HepG2 (cell line): ENCODE measurements around the gene AGXT. TPM values are rescaled to one million over a fixed set of nuclear protein-coding genes. Genes with fewer than 3 reads are reported as not detected.

Experiments used
- ATAC-seq: fragments of 200-7000 bp; cut with Tn5 transposase; 3 replicates; pipeline ENCODE4 v1.9.1; 2020; ENCODE audit warnings: mild to moderate bottlenecking, moderate library complexity
- BruUV-seq: library from RNA; stranded (reverse); fragments of 400-500 nt; replicated peaks from 2 replicates; lab custom pipeline; 2021; lab: Mats Ljungman, UMichigan
- CTCF ChIA-PET: fragments of 300-600 bp; formaldehyde crosslinking; extraction: SDS; loops from one replicate; lab custom pipeline; 2021; ENCODE audit warnings: low total read pairs, inconsistent platforms, low intra/inter-chr PET ratio; lab: Yijun Ruan, JAX
- POLR2A ChIA-PET: fragments of 350-600 bp; sonication (Branson Sonifier 250); formaldehyde crosslinking; loops from one replicate; lab custom pipeline; 2020; ENCODE audit warnings: antibody characterized with exemption, inconsistent platforms; lab: Yijun Ruan, JAX
- DNase-seq: peaks from one replicate; pipeline ENCODE4 v3.0.0-alpha.2; 2015; ENCODE audit warnings: low spot score
- FAIRE-seq: peaks from 3 replicates; lab custom pipeline; 2011; peaks lifted over from hg19 to GRCh38; lab: Jason Lieb, UNC
- H2AFZ ChIP-seq: one replicate; pipeline ENCODE4 v1.6.1; 2011; ENCODE audit warnings: low read length, inconsistent platforms
- H3K27ac ChIP-seq: fragments of 300-600 bp; 3 replicates; pipeline ENCODE4 v1.8.0; 2011; ENCODE audit warnings: mixed run types, mild to moderate bottlenecking, mixed read lengths, low read length, inconsistent platforms; ENCODE audit not compliant: insufficient read depth; ENCODE audit errors: extremely low read length
- H3K27me3 ChIP-seq, 2 experiments: fragments of 200-600 bp in 1 of 2; 2 replicates in 1 of 2; 3 replicates in 1 of 2; pipeline versions ENCODE4 v1.6.0 to v1.8.0; 2011; ENCODE audit warnings: low read length in 2 of 2, mild to moderate bottlenecking in 2 of 2, moderate library complexity in 2 of 2, inconsistent platforms in 1 of 2; ENCODE audit not compliant: insufficient read depth in 2 of 2, control insufficient read depth in 1 of 2
- H3K36me3 ChIP-seq, 2 experiments: fragments of 200-600 bp in 1 of 2; replicated peaks in 1 of 2; 2 replicates in 1 of 2; 3 replicates in 1 of 2; pipeline versions ENCODE4 v1.5.1 to v1.8.0; 2011; ENCODE audit warnings: low read length in 2 of 2, inconsistent platforms in 1 of 2; ENCODE audit not compliant: insufficient read depth in 2 of 2, control insufficient read depth in 1 of 2
- H3K4me1 ChIP-seq: 2 replicates; pipeline ENCODE4 v1.5.1; 2012; ENCODE audit warnings: low read length, inconsistent platforms; ENCODE audit not compliant: insufficient read depth
- H3K4me2 ChIP-seq: 2 replicates; pipeline ENCODE4 v1.6.0; 2011; ENCODE audit warnings: low read depth, low read length, inconsistent platforms
- H3K4me3 ChIP-seq, 3 experiments: fragments of 200-600 bp in 1 of 3; sonication (generic), shearing (Covaris generic) in 1 of 3; replicated peaks in 1 of 3; 2 replicates each; pipeline ENCODE4 v1.5.1; 2011 to 2016; ENCODE audit warnings: low read length in 3 of 3, inconsistent platforms in 2 of 3, low read depth in 2 of 3, mild to moderate bottlenecking in 2 of 3, control low read depth in 1 of 3, mixed read lengths in 1 of 3; ENCODE audit not compliant: insufficient read depth in 1 of 3
- H3K79me2 ChIP-seq: one replicate; pipeline ENCODE4 v1.6.1; 2011; ENCODE audit warnings: low read length, inconsistent platforms; ENCODE audit not compliant: insufficient read depth
- H3K9ac ChIP-seq: 2 replicates; pipeline ENCODE4 v1.6.0; 2011; ENCODE audit warnings: mild to moderate bottlenecking, low read depth, low read length, inconsistent platforms; ENCODE audit not compliant: insufficient read depth
- H3K9me3 ChIP-seq: 2 replicates; pipeline ENCODE4 v1.5.1; 2012; ENCODE audit warnings: mild to moderate bottlenecking, low read length
- H4K20me1 ChIP-seq: 2 replicates; pipeline ENCODE4 v1.6.0; 2011; ENCODE audit warnings: inconsistent platforms, mild to moderate bottlenecking, low read length, moderate library complexity; ENCODE audit not compliant: insufficient read depth
- ARID4A ChIP-seq: sonication (generic); formaldehyde crosslinking; IDR thresholded peaks from 2 replicates; pipeline ENCODE4 v1.5.0; 2020; ENCODE audit warnings: mild to moderate bottlenecking, missing genetic modification reagents, borderline replicate concordance
- CENPT ChIP-seq: sonication (generic); formaldehyde crosslinking; IDR thresholded peaks from 2 replicates; pipeline ENCODE4 v1.8.0; 2022; ENCODE audit warnings: low read depth, mild to moderate bottlenecking, moderate library complexity, missing genetic modification reagents
- HNRNPL ChIP-seq: fragments of 200-400 bp; formaldehyde crosslinking; IDR thresholded peaks from 2 replicates; pipeline ENCODE4 v1.6.1; 2017; ENCODE audit warnings: mild to moderate bottlenecking, low read depth, low read length
- IKZF4 ChIP-seq: sonication (generic); formaldehyde crosslinking; IDR thresholded peaks from 2 replicates; pipeline ENCODE4 v1.5.1; 2020; ENCODE audit warnings: borderline replicate concordance, mild to moderate bottlenecking, low read depth, missing genetic modification reagents; ENCODE audit errors: not compliant biosample characterization
- MAFF ChIP-seq: IDR thresholded peaks from 2 replicates; pipeline ENCODE4 v1.6.1; 2011; ENCODE audit warnings: low read depth, low read length, improper control_type of control experiment
- SNAPC2 ChIP-seq: sonication (generic); formaldehyde crosslinking; IDR thresholded peaks from 2 replicates; pipeline ENCODE4 v1.8.1; 2022; ENCODE audit warnings: mild to moderate bottlenecking, missing genetic modification reagents
- SNRNP70 ChIP-seq: fragments of 200-400 bp; formaldehyde crosslinking; IDR thresholded peaks from 2 replicates; pipeline ENCODE4 v1.6.1; 2017; ENCODE audit warnings: mild to moderate bottlenecking, low read depth, low read length, moderate library complexity
- ZBTB38 ChIP-seq: sonication (generic); formaldehyde crosslinking; IDR thresholded peaks from 2 replicates; pipeline ENCODE4 v1.5.1; 2020; ENCODE audit warnings: mild to moderate bottlenecking, missing genetic modification reagents
- ZHX1 ChIP-seq: sonication (generic); formaldehyde crosslinking; IDR thresholded peaks from 2 replicates; pipeline ENCODE4 v1.8.1; 2022; ENCODE audit warnings: low read depth, mild to moderate bottlenecking, missing genetic modification reagents
- ZNF468 ChIP-seq: sonication (generic); formaldehyde crosslinking; IDR thresholded peaks from 2 replicates; pipeline ENCODE4 v1.8.0; 2022; ENCODE audit warnings: mild to moderate bottlenecking, moderate library complexity, missing genetic modification reagents
- ZNF672 ChIP-seq: sonication (generic); formaldehyde crosslinking; IDR thresholded peaks from 2 replicates; pipeline ENCODE4 v1.8.1; 2022; ENCODE audit warnings: missing genetic modification reagents
- ZNF772 ChIP-seq: sonication (generic); formaldehyde crosslinking; IDR thresholded peaks from 2 replicates; pipeline ENCODE4 v1.5.0; 2020; ENCODE audit warnings: mild to moderate bottlenecking, missing genetic modification reagents
- WGBS: methylation state at CpG from one replicate; pipeline ENCODE4 v1.1.6; 2017; ENCODE audit warnings: low lambda C conversion rate; 5-methylcytosine and 5-hydroxymethylcytosine counted together
- in situ Hi-C: cut with HindIII; loops from 2 replicates; pipeline ENCODE4 v1.10.0; 2017; ENCODE audit warnings: low pct_unique_long_range_greater_than_20kb; ENCODE audit not compliant: extremely low pct_ligation_motif_present
- intact Hi-C: fragments of 100-400 bp; cut with micrococcal nuclease; formaldehyde crosslinking; loops from one replicate; pipeline ENCODE4 v1.10.0; 2022; ENCODE audit not compliant: unreplicated experiment
- polyA plus RNA-seq, 8 experiments: library from polyadenylated mRNA; depleted of rRNA in 3 of 8; stranded (reverse) in 7 of 8; unstranded in 1 of 8; fragments of >200 nt; fragmentation: Illumina TruSeq in 4 of 8; extraction: Trizol in 4 of 8; gene quantifications; 2 replicates each; pipeline versions ENCODE4 v1.2.1 to v1.2.3, GENCODE V29; 2011 to 2016; ENCODE audit warnings: low read depth in 4 of 8, missing spikeins in 1 of 8, mixed read lengths in 1 of 8; ENCODE audit not compliant: insufficient read depth in 1 of 8
- total RNA-seq, 5 experiments: library from RNA; depleted of rRNA; stranded (reverse); fragments of >200 nt; fragmentation: Illumina TruSeq; extraction: Trizol; gene quantifications; 2 replicates each; pipeline ENCODE4 v1.2.3, GENCODE V29; 2016; ENCODE audit warnings: low read depth in 1 of 5
- TF ChIP-seq, protein P1 (sequence below): sonication (generic); formaldehyde crosslinking; IDR thresholded peaks from 2 replicates; pipeline ENCODE4; 2020; ENCODE audit warnings: missing genetic modification reagents, mild to moderate bottlenecking, borderline replicate concordance

Gene AGXT
- total and polyA plus RNA-seq, 2 of the 13 experiments (the other 11 are each of a cell fraction or from before 2014, with no cell fraction given): 41.9 to 96.1 TPM

DNA sequence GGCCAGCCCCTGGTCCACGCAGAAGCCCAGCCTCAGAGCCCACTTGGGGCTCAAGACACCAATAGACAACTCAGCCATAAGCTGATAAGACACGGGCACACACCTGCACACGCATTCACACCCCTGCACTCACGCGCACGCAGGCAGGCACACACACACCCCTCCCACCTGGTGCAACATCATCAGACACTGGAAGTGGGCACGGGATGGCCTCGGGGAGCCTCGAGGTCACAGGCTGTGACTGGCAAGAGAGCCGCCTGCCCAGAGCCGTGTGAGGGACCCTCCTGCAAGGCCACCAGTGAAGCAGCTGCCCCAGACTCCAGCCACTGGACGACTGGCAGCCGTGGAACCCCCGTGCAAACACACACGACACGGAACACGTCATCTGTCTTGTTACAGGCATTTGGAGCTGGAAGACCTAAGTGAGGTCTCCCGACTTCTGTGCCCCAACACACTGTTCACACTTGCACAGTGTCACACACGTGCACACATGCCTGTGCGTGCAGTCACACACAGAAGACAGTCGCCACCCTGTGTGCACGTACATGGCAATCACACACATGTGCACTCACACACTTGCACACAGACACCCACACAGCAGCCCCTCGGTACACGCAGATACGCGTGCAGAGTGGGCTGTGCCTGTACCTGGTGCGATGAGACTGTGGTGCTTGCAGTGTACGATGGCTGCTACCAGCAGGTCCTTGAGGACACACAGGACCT, 26.4 kb downstream of the AGXT start:
- no peak for ATAC-seq

More for the DNA sequence above, 26.4 kb downstream of the AGXT start:
- Histone ChIP-seq H3K9ac (no peak overlapping the region), H3K27me3 (peaks cover 0 to 3% of the 10 kb centered on the region in 2 experiments; a peak in 1 of 5 replicates), H3K4me2 (no peak overlapping the region), H3K4me3 (peak overlapping the region in 1 of 3 experiments; percentile 17; a peak in 1 of 6 replicates), H3K9me3 (no peaks in the 10 kb centered on the region), H3K27ac (no peak overlapping the region), H3K79me2 (no peaks in the 10 kb centered on the region), H4K20me1 (no peaks in the 10 kb centered on the region), H3K4me1 (peaks cover 82% of the 10 kb centered on the region), H2AFZ (no peak overlapping the region), H3K36me3 (no peaks in the 10 kb centered on the region)
- no peak for TF ChIP-seq ZNF772 (CRISPR knock-in tag)
- TF ChIP-seq ZHX1 (CRISPR knock-in tag): 0 out of 2 replicates have a peak, but pooled peaks have one; percentile 67
- no peak for TF ChIP-seq MAFF
- TF ChIP-seq CENPT (CRISPR knock-in tag): 0 out of 2 replicates have a peak, but pooled peaks have one; percentile 63
- TF ChIP-seq SNRNP70: no peak
- TF ChIP-seq ZNF672 (CRISPR knock-in tag): 0 out of 2 replicates have a peak, but pooled peaks have one; percentile 27
- TF ChIP-seq ZNF468 (CRISPR knock-in tag): 0 out of 2 replicates have a peak, but pooled peaks have one; percentile 65
- 0 out of 2 replicates have a peak, but pooled peaks have one; percentile 15 for TF ChIP-seq ARID4A (CRISPR knock-in tag)
- no peak for TF ChIP-seq SNAPC2 (CRISPR knock-in tag)
- TF ChIP-seq, protein P1, sequence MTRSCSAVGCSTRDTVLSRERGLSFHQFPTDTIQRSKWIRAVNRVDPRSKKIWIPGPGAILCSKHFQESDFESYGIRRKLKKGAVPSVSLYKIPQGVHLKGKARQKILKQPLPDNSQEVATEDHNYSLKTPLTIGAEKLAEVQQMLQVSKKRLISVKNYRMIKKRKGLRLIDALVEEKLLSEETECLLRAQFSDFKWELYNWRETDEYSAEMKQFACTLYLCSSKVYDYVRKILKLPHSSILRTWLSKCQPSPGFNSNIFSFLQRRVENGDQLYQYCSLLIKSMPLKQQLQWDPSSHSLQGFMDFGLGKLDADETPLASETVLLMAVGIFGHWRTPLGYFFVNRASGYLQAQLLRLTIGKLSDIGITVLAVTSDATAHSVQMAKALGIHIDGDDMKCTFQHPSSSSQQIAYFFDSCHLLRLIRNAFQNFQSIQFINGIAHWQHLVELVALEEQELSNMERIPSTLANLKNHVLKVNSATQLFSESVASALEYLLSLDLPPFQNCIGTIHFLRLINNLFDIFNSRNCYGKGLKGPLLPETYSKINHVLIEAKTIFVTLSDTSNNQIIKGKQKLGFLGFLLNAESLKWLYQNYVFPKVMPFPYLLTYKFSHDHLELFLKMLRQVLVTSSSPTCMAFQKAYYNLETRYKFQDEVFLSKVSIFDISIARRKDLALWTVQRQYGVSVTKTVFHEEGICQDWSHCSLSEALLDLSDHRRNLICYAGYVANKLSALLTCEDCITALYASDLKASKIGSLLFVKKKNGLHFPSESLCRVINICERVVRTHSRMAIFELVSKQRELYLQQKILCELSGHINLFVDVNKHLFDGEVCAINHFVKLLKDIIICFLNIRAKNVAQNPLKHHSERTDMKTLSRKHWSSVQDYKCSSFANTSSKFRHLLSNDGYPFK: peak; percentile 6; the same call in 1 of the 2 replicates
- no peak for TF ChIP-seq HNRNPL
- TF ChIP-seq ZBTB38 (CRISPR knock-in tag): peak; percentile 88
- TF ChIP-seq IKZF4: no peak
- FAIRE-seq (no peak), DNase-seq (no peak)
- ChIA-PET CTCF (no interaction called here), POLR2A (interaction anchor here (1.6 to 9.3 kb wide), 2 partner anchors 19 to 20 kb away, joined by 3 to 63 read pairs; no protein-coding TSS in a partner anchor)
- in situ Hi-C loops: no loop called here
- intact Hi-C loops: no loop called here
- BruUV-seq: no TSS peak
- 77% methylated on average over 25 of the region's 28 CpGs for whole genome bisulfite sequencing
